GM12892 (cell line): ENCODE measurements around the gene ATP9B.

Experiments used
- POLR2A ChIP-seq: IDR thresholded peaks from 2 replicates; pipeline ENCODE4 v1.6.1; 2011; ENCODE audit warnings: low read depth, low read length, control low read depth
- POLR2AphosphoS5 ChIP-seq: IDR thresholded peaks from 2 replicates; pipeline ENCODE4 v1.6.1; 2011; ENCODE audit warnings: low read depth, low read length, control low read depth
- TAF1 ChIP-seq: IDR thresholded peaks from 2 replicates; pipeline ENCODE4 v1.6.1; 2011; ENCODE audit warnings: low read depth, mild to moderate bottlenecking, control low read depth, low read length, borderline replicate concordance

DNA sequence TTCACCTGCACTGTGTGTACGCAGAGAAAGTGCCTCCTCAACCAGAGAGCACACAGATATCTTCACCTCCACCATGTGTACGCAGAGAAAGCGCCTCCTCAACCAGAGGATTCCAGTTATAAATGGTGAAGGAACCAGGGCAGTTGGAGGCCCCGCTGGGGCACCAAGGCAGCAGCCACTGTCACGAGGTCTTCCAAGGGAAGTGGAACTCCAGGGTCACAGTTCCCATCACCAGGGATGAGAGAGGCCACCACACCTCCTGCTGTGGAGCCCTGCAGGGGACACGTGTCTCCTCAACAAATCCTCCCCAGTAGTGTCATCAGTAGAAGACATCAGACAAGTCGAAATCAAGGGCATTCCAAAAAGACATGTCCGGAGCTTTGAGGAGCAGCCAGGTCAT, 298.3 kb downstream of the ATP9B start:
- TF ChIP-seq POLR2A (no peak), TAF1 (no peak), POLR2AphosphoS5 (no peak)
